HG02981 (cell line): ENCODE measurements around the gene UNC45A.
A peak's percentile ranks its signal among the peaks of the same experiment; 100 is the strongest.

Source experiments
- ATAC-seq: cut with Tn5 transposase; IDR thresholded peaks from one replicate; pipeline ENCODE4 v1.9.1; 2021; ENCODE audit warnings: mild to moderate bottlenecking, moderate library complexity; ENCODE audit not compliant: unreplicated experiment

The UNC45A gene

GRCh38 chr15:90934949-90935751 lies at the start of gene UNC45A:
UNC45A (plus strand) TSS chr15:90935285; CDS start chr15:90935325, 40 bp downstream.
- peak; percentile 54 for ATAC-seq

GRCh38 chr15:90885432-90886290 lies 49.4 kb upstream of the UNC45A start:
- no peak for ATAC-seq

GRCh38 chr15:90886291-90886614 lies 48.8 kb upstream of the UNC45A start:
- no peak for ATAC-seq

GRCh38 chr15:90887037-90887481 lies 48.0 kb upstream of the UNC45A start:
- ATAC-seq: no peak

- no peak for ATAC-seq
Observed at GRCh38 chr15:90889313-90889730, 45.8 kb upstream of the UNC45A start.

- ATAC-seq: no peak
Observed at GRCh38 chr15:90889736-90890456, 45.2 kb upstream of the UNC45A start.

- ATAC-seq: no peak
Observed at GRCh38 chr15:90890839-90891238, 44.2 kb upstream of the UNC45A start.

GRCh38 chr15:90891346-90891949 lies 43.6 kb upstream of the UNC45A start:
- no peak for ATAC-seq

- no peak for ATAC-seq
Observed at GRCh38 chr15:90892023-90892422, 43.1 kb upstream of the UNC45A start.

GRCh38 chr15:90892498-90893174 lies 42.4 kb upstream of the UNC45A start:
- no peak for ATAC-seq

GRCh38 chr15:90893175-90894090 lies 41.7 kb upstream of the UNC45A start:
- ATAC-seq: no peak

GRCh38 chr15:90895571-90896117 lies 39.4 kb upstream of the UNC45A start:
- no peak for ATAC-seq

GRCh38 chr15:90897131-90897655 lies 37.9 kb upstream of the UNC45A start:
- peak; percentile 62 for ATAC-seq

- no peak for ATAC-seq
Observed at GRCh38 chr15:90901175-90902039, 33.7 kb upstream of the UNC45A start.

GRCh38 chr15:90902040-90902839 lies 32.8 kb upstream of the UNC45A start:
- ATAC-seq: peak; percentile 64

GRCh38 chr15:90902840-90903732 lies 32.0 kb upstream of the UNC45A start, which contains the start of gene MAN2A2:
MAN2A2 (plus strand) TSS chr15:90903302; CDS start chr15:90904208, 906 bp downstream.
- peak; percentile 54 for ATAC-seq
